Measurements from ENCODE around the gene UNCX. TPM values are rescaled to one million over a fixed set of nuclear protein-coding genes. Genes with fewer than 3 reads are reported as not detected.
"Not testable (repeated sequence)": the region's sequence is repeated elsewhere in the genome, so short reads cannot be mapped to it uniquely, and the experiment has no call there.

UNCX gene
- total RNA-seq, 1 donor from 2014 or later, result 1.7 TPM

GRCh38 chr7:1257221-1257620 is 24.5 kb downstream of the UNCX start:
- TF ChIP-seq CTCF (conservative IDR thresholded peaks at IDR 0.05; ENCODE audit: low read depth, low read length), result no peak
- H3K4me3 ChIP-seq (ENCODE audit: low read depth, low read length), result no peak overlapping the region
- DNase-seq (ENCODE audit: low read depth), result no peak

- no peak for TF ChIP-seq CTCF (conservative IDR thresholded peaks at IDR 0.05; ENCODE audit: low read depth, low read length)
These were observed 25.2 kb downstream of the UNCX start for GRCh38 chr7:1257863-1258262.

GRCh38 chr7:1259621-1260243 is 27.1 kb downstream of the UNCX start:
- H3K4me3 ChIP-seq (ENCODE audit: low read depth, low read length), result no peak overlapping the region
- no peak for DNase-seq (ENCODE audit: low read depth)
- TF ChIP-seq CTCF (conservative IDR thresholded peaks at IDR 0.05; ENCODE audit: low read depth, low read length), result no peak

More at GRCh38 chr7:1257863-1258262, 25.2 kb downstream of the UNCX start:
- no peak for DNase-seq (ENCODE audit: low read depth)
- no peak overlapping the region for H3K4me3 ChIP-seq (ENCODE audit: low read depth, low read length)

GRCh38 chr7:1260244-1260635 is 27.6 kb downstream of the UNCX start:
- no peak overlapping the region for H3K4me3 ChIP-seq (ENCODE audit: low read depth, low read length)
- no peak for DNase-seq (ENCODE audit: low read depth)
- TF ChIP-seq CTCF (conservative IDR thresholded peaks at IDR 0.05; ENCODE audit: low read depth, low read length), result no peak

- DNase-seq (ENCODE audit: low read depth); H3K4me3 ChIP-seq (ENCODE audit: low read depth, low read length): not testable (repeated sequence)
These were observed 28.4 kb downstream of the UNCX start for GRCh38 chr7:1261036-1261435.

- no peak for TF ChIP-seq CTCF (conservative IDR thresholded peaks at IDR 0.05; ENCODE audit: low read depth, low read length)
- no peak for DNase-seq (ENCODE audit: low read depth)
- H3K4me3 ChIP-seq (ENCODE audit: low read depth, low read length), result no peak overlapping the region
These were observed 29.8 kb downstream of the UNCX start for GRCh38 chr7:1262441-1262840.

- no peak overlapping the region for H3K4me3 ChIP-seq (ENCODE audit: low read depth, low read length)
- TF ChIP-seq CTCF (conservative IDR thresholded peaks at IDR 0.05; ENCODE audit: low read depth, low read length), result no peak
- no peak for DNase-seq (ENCODE audit: low read depth)
These were observed 30.8 kb downstream of the UNCX start for GRCh38 chr7:1263391-1263951.

All from epithelial cell of proximal tubule (primary cell).